SU-DHL-6 (cell line): ENCODE results near the gene MAP3K7.
A peak's percentile ranks its signal among the peaks of the same experiment; 100 is the strongest.

ENCODE experiments used
- H2AFZ ChIP-seq: fragments of 200-600 bp; sonication (generic); 2 replicates; pipeline ENCODE4 v1.6.1; 2014; ENCODE audit warnings: low read depth, mild to moderate bottlenecking, moderate library complexity, mixed read lengths, antibody characterized with exemption, low read length; ENCODE audit not compliant: severe bottlenecking
- H3F3A ChIP-seq: fragments of 200-600 bp; shearing (Covaris generic); 2 replicates; pipeline ENCODE4 v1.6.0; 2016; ENCODE audit warnings: antibody characterized with exemption, mild to moderate bottlenecking; ENCODE audit not compliant: insufficient read depth
- H3K27ac ChIP-seq: fragments of 200-600 bp; sonication (generic); 2 replicates; pipeline ENCODE4 v1.5.1; 2016; ENCODE audit warnings: low read depth, mild to moderate bottlenecking, low read length, moderate library complexity, mixed read lengths
- H3K27me3 ChIP-seq: fragments of 200-600 bp; sonication (generic), shearing (Covaris generic); 2 replicates; pipeline ENCODE4 v1.6.0; 2014; ENCODE audit warnings: mild to moderate bottlenecking, low read length
- H3K36me3 ChIP-seq: fragments of 200-600 bp; sonication (generic); 2 replicates; pipeline ENCODE4 v1.6.1; 2014; ENCODE audit warnings: mild to moderate bottlenecking, low read length, mixed read lengths
- H3K4me2 ChIP-seq: fragments of 300-600, 200-600 bp; shearing (Covaris generic), sonication (generic); 2 replicates; pipeline ENCODE4 v1.6.0; 2014; ENCODE audit warnings: low read length, low read depth, mild to moderate bottlenecking; ENCODE audit not compliant: poor library complexity, severe bottlenecking
- H3K4me3 ChIP-seq: fragments of 200-600 bp; sonication (generic); 2 replicates; pipeline ENCODE4 v1.5.1; 2014; ENCODE audit warnings: antibody characterized with exemption, low read length, mild to moderate bottlenecking, mixed read lengths; ENCODE audit not compliant: insufficient read depth, poor library complexity, severe bottlenecking
- H3K79me2 ChIP-seq: fragments of 200-600 bp; sonication (generic); 2 replicates; pipeline ENCODE4 v1.6.1; 2014; ENCODE audit warnings: mild to moderate bottlenecking, low read length, moderate library complexity; ENCODE audit not compliant: insufficient read depth
- H3K9ac ChIP-seq: fragments of 200-600 bp; sonication (generic); 2 replicates; pipeline ENCODE4 v1.7.0; 2014; ENCODE audit warnings: mild to moderate bottlenecking, low read length
- H3K9me2 ChIP-seq: fragments of 200-600 bp; sonication (generic); replicated peaks from 2 replicates; pipeline ENCODE4 v1.6.1; 2014; ENCODE audit warnings: low read length; ENCODE audit not compliant: insufficient read depth
- H3K9me3 ChIP-seq: fragments of 200-600 bp; sonication (generic); 2 replicates; pipeline ENCODE4 v1.6.1; 2014; ENCODE audit warnings: low read length, mixed read lengths; ENCODE audit not compliant: insufficient read depth
- H4K20me1 ChIP-seq: fragments of 200-600 bp; sonication (generic); 2 replicates; pipeline ENCODE4 v1.6.1; 2014; ENCODE audit warnings: low read depth, mild to moderate bottlenecking, antibody characterized with exemption, low read length, moderate library complexity, mixed read lengths
- EZH2phosphoT487 ChIP-seq: fragments of 200-600 bp; sonication (generic), shearing (Covaris generic); conservative IDR thresholded peaks from 2 replicates; pipeline ENCODE4 v1.6.1; 2018; ENCODE audit warnings: mild to moderate bottlenecking, antibody characterized with exemption, low read length, moderate library complexity, mixed read lengths
- TF ChIP-seq, protein P1 (sequence below): fragments of 200-600 bp; sonication (generic); IDR thresholded peaks from one replicate; pipeline ENCODE4 v1.5.1; 2017; ENCODE audit warnings: antibody characterized with exemption, mild to moderate bottlenecking, low read length, moderate library complexity; ENCODE audit not compliant: insufficient read depth, poor library complexity, severe bottlenecking

The MAP3K7 gene

DNA sequence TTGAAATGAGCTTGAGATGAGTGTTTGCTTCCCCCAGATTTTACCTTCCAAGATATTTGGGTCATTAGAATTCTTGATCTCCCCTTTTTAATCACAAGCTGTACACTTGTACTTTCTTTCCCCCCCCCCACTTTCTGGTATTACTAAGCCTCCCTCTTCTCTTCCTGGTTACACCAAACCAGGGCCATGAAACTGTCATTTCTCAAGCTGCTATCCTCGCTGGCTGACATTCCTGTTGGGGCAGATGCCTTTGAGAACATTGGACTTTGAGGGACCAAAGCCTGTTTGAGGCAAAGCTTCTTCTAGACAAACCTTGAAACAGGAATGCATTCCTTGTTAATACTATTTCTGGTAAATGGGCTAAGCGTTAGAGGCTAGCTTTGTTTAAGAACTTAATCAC is 32.3 kb upstream of the MAP3K7 start:
- H3K4me3 ChIP-seq: no peak overlapping the region
- no peaks in the 10 kb centered on the region for H3K9me2 ChIP-seq
- H3K79me2 ChIP-seq: no peaks in the 10 kb centered on the region
- H2AFZ ChIP-seq: no peak overlapping the region
- H4K20me1 ChIP-seq: no peaks in the 10 kb centered on the region
- no peak overlapping the region for H3K27ac ChIP-seq
- H3K36me3 ChIP-seq: no peaks in the 10 kb centered on the region
- H3F3A ChIP-seq: no peaks in the 10 kb centered on the region
- H3K9me3 ChIP-seq: no peaks in the 10 kb centered on the region
- no peak overlapping the region for H3K9ac ChIP-seq
- no peak for TF ChIP-seq EZH2phosphoT487
- TF ChIP-seq, protein P1, sequence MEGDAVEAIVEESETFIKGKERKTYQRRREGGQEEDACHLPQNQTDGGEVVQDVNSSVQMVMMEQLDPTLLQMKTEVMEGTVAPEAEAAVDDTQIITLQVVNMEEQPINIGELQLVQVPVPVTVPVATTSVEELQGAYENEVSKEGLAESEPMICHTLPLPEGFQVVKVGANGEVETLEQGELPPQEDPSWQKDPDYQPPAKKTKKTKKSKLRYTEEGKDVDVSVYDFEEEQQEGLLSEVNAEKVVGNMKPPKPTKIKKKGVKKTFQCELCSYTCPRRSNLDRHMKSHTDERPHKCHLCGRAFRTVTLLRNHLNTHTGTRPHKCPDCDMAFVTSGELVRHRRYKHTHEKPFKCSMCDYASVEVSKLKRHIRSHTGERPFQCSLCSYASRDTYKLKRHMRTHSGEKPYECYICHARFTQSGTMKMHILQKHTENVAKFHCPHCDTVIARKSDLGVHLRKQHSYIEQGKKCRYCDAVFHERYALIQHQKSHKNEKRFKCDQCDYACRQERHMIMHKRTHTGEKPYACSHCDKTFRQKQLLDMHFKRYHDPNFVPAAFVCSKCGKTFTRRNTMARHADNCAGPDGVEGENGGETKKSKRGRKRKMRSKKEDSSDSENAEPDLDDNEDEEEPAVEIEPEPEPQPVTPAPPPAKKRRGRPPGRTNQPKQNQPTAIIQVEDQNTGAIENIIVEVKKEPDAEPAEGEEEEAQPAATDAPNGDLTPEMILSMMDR: no peak
- no peaks in the 10 kb centered on the region for H3K27me3 ChIP-seq
- no peak overlapping the region for H3K4me2 ChIP-seq

DNA sequence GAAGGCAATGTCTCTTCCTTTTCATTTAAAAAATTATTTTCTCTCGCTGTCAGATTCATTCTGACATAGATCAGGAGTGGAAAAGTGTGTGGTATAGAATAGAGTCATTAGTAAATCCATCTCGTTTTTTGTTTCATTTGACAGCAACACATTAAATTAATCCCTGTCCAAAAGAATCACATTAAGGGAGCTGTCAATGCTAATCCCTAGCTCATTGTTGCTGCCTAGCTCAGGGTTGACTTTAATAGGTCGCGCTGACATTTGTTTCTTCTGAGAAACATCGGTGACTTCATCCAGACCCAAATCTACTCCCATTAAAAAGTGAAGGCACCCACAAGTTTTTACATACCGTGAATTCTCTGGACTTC is 25.4 kb upstream of the MAP3K7 start:
- Histone ChIP-seq H3F3A (no peaks in the 10 kb centered on the region), H3K36me3 (no peaks in the 10 kb centered on the region), H3K9ac (no peak overlapping the region), H3K27ac (no peak overlapping the region), H3K27me3 (no peaks in the 10 kb centered on the region), H4K20me1 (no peaks in the 10 kb centered on the region), H3K9me2 (no peaks in the 10 kb centered on the region), H3K4me3 (no peak overlapping the region), H3K4me2 (no peak overlapping the region), H2AFZ (no peak overlapping the region), H3K79me2 (no peaks in the 10 kb centered on the region), H3K9me3 (no peaks in the 10 kb centered on the region)
- TF ChIP-seq EZH2phosphoT487: no peak
- TF ChIP-seq, protein P1: no peak

DNA sequence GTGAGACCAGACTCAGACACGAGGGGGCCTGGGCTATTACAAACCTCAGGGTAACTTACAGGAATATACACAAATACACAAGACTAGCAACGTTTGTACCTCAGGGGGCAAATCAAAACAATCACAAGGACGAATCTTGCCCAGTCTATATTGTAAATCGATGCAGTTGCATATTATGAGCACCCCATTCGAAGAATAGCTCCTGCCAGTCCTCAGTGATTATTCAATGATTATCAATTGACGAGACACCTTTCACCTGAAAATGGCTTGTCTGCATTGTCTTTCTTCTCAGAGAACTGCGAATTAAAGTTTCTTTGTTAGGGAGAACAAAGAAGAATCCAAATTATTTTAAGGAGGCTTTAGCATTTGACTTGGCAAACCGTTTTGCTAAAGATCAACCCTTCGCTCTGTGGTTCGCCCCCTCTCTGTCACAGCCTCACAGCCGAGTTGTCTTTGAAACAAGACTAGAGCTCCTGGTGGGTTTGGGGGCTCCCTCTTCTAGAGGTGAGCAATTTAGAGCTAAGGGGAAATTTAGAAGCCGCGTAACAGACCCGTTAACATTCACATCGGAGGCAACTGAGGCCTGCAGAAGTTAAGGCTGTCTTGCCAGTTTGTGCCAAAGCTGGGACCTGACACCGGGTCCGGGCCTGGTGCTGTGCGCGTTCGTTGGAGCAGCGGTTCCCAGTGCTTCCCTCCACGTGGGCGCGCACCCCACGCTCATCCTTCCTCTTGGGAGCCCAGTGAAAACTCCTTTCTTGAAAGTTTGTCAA is 24.9 kb upstream of the MAP3K7 start:
- Histone ChIP-seq H3K36me3 (no peaks in the 10 kb centered on the region), H3K4me2 (peak overlapping the region; percentile 55), H3K9me2 (no peaks in the 10 kb centered on the region), H3K9me3 (no peaks in the 10 kb centered on the region), H3K79me2 (no peaks in the 10 kb centered on the region), H2AFZ (peak overlapping the region; percentile 76), H3F3A (no peaks in the 10 kb centered on the region), H3K27ac (no peak overlapping the region), H4K20me1 (no peaks in the 10 kb centered on the region), H3K27me3 (no peaks in the 10 kb centered on the region), H3K4me3 (peak overlapping the region; percentile 46), H3K9ac (peak overlapping the region; percentile 36)
- TF ChIP-seq EZH2phosphoT487: no peak
- TF ChIP-seq, protein P1: peak; percentile 2
